ENCODE results near the gene IGBP1.

DNA sequence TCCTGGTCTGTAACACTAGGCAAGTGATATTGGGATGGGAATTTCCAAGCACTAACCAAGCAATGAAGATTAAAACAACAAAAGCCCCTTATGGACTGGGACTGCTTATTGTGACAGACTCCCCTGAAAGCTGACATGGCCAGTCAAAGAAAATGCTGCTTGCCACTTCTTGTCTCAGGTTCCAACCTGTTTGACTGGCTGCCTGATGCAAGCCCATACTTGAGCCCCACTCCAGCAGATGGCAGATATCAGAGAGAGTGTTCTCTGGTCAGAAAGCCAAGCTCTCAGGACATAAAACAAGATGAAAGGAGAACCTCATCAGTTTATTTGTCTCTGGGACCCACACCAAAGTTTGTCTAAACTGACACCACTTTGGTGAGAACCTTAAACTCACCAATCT is 15.5 kb upstream of the IGBP1 start:
- TF ChIP-seq, protein P1, sequence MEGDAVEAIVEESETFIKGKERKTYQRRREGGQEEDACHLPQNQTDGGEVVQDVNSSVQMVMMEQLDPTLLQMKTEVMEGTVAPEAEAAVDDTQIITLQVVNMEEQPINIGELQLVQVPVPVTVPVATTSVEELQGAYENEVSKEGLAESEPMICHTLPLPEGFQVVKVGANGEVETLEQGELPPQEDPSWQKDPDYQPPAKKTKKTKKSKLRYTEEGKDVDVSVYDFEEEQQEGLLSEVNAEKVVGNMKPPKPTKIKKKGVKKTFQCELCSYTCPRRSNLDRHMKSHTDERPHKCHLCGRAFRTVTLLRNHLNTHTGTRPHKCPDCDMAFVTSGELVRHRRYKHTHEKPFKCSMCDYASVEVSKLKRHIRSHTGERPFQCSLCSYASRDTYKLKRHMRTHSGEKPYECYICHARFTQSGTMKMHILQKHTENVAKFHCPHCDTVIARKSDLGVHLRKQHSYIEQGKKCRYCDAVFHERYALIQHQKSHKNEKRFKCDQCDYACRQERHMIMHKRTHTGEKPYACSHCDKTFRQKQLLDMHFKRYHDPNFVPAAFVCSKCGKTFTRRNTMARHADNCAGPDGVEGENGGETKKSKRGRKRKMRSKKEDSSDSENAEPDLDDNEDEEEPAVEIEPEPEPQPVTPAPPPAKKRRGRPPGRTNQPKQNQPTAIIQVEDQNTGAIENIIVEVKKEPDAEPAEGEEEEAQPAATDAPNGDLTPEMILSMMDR (IDR thresholded peaks at IDR 0.05), result no peak
- TF ChIP-seq POLR2AphosphoS5 (IDR thresholded peaks at IDR 0.05; ENCODE audit: insufficient read depth in 1 of 2, low read depth in 1 of 2) (no peak), POLR2A (IDR thresholded peaks at IDR 0.05) (no peak)

Data from vagina (tissue), 2 donors.